NCI-H526 treated with DMSO at 0.1 percent for 48 hours (cell line): ENCODE results near the gene MCMBP.
"Not testable (repeated sequence)": the region's sequence is repeated elsewhere in the genome, so short reads cannot be mapped to it uniquely, and the experiment has no call there.

Experiments
- DNase-seq: peaks from one replicate; lab custom pipeline; 2025; lab: John Stamatoyannopoulos, UW

MCMBP gene

GRCh38 chr10:119829429-119829828 is 43.2 kb downstream of the MCMBP start:
- DNase-seq: no peak

DNA sequence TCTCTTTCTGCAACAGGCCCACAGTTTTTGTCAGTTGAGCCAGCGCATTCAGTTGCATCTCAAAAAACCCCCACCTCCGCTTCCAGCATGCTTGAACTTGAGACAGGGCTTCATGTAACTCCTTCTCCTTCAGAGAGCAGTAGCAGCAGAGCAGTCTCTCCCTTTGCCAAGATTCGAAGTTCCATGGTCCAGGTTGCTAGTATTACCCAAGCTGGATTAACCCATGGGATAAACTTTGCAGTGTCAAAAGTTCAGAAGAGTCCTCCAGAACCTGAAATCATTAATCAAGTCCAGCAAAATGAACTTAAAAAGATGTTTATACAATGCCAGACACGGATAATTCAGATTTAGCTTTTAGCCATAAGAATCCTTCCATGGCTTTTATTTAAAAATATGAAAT is 45.2 kb downstream of the MCMBP start:
- DNase-seq: no peak

GRCh38 chr10:119826771-119827170 is 45.9 kb downstream of the MCMBP start:
- DNase-seq: no peak

DNA sequence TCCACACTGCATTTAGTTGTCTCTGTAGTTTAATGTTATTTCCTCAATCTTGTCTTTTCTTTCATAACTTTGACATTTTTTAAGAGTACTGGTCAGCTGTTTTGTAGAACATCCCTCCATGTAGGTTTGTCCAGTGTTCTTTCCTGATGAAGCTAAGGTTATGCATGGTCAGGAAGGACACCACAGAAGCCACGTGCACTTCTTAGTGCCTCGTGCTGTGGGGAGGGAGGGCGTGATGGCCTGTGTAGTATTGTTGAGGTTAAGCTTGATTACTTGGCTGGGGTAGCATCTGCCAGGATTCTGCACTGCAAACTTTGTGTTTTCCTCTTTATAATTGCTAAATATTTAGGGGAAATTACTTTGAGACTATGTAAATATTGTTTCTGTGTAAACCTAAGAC is 48.3 kb downstream of the MCMBP start:
- DNase-seq: no peak

DNA sequence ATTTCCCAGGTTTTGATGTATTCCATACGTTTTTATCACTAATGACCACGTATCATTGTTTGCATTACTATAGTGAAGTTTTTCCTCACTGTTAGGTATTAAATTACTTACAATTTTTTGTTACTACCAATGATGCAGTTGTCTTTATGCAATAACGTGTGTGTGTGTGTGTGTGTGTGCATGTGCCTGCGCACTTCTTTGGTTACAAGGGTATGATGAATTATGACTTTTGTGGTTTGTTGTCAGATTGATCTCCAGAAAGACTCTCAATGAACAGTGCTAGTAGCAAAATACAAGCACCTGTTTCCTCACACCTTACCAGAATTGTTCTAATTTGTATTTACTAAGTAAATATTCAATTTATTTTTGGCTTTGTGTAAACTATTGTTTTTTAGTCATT is 51.5 kb downstream of the MCMBP start:
- DNase-seq: no peak

DNA sequence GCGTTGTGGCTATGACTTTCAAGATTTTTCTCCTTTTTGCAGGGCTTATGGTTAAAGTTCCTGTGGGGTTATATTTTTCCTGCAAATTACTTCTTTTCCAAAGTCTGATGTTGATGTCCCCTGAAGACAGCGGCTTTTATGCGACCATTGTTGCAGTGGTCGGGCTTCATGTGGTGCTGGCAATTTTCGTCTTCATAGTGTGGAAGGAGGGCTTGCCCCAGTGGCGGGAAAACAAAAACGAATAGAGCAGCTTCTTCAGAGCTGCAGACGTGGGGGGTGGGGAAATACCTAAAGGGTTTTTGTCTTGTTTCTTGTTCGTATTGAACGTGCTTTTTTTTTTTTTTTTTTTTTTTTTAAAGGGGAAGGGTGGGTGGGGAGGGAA is 53.8 kb downstream of the MCMBP start:
- no peak for DNase-seq

- no peak for DNase-seq
Measured at GRCh38 chr10:119817991-119818888, 54.4 kb downstream of the MCMBP start.

GRCh38 chr10:119815671-119816070 is 57.0 kb downstream of the MCMBP start:
- DNase-seq: no peak

DNA sequence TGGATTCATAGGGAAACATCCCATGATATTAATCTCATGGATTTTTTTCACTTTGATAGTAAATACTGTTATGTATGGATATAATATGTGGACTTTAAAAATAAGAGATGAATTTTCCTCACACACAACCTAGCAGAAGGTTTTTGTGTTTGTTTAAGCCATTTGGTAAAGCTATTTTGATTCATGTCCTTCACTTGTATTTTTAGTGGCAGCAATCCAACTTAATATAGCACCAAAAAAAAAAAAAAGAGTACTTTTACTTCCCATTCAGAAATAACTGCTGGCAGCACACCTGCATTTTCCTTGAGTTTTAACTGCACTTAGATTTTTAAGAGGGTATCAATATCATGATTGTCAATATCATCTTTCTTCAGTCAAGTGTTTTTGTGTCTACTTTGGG is 60.0 kb downstream of the MCMBP start:
- DNase-seq: no peak

GRCh38 chr10:119811122-119811521 is 61.5 kb downstream of the MCMBP start:
- no peak for DNase-seq

- DNase-seq: no peak
Measured at GRCh38 chr10:119807960-119808697, 64.5 kb downstream of the MCMBP start.

DNA sequence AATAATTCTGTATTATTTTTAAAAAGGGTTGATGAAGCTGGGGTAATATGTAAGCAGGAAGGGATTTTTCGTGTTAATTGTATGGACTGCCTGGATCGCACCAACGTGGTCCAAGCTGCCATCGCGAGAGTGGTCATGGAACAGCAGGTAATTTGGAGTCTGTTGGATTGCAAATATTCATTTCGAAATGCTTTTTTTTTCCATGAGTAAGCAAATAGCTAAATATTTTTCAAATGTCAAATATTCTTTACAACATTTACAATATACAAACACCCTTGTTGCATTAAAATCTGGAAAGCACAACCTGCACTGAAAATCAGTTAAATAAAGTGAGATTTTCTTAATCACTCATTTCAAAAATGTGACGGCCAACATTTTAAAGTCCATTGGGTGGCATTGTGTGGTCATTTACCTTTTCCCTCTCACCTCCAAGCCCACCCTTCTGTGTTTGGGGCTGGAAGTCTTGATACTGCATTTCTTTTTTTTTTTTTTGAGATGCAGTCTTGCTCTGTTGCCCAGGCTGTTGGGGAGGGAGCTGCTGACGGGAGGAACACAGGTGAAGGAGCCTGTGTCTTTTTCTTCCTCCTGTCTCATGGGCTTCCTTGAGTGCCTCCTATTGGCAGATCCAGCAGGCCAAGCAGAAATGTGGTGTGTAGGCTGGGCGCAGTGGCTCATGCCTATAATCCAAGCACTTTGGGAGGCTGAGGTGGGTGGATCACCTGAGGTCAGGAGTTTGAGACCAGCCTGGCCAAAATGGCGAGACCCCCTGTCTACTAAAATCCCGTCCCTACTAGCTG is 66.1 kb downstream of the MCMBP start:
- no peak for DNase-seq

GRCh38 chr10:119805702-119806230 is 66.9 kb downstream of the MCMBP start:
- no peak for DNase-seq

DNA sequence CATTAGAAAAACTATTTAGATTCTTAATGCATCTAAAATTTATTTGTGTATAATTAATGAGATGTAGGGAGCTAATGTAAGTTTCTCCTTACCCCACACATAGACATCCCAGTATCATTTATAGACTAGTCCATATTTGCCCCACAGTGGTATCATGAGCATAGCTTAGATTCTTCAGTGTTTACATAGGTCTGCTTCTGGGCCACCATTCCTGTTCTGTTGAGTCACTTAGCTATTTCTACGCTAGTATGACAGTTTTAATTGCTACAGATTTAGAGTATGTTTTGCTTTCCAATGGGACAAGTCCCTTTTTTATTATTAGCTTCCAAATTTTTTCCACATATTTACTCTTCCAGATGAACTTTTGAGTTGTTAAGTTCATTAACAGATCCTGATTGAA is 69.4 kb downstream of the MCMBP start:
- DNase-seq: no peak

DNA sequence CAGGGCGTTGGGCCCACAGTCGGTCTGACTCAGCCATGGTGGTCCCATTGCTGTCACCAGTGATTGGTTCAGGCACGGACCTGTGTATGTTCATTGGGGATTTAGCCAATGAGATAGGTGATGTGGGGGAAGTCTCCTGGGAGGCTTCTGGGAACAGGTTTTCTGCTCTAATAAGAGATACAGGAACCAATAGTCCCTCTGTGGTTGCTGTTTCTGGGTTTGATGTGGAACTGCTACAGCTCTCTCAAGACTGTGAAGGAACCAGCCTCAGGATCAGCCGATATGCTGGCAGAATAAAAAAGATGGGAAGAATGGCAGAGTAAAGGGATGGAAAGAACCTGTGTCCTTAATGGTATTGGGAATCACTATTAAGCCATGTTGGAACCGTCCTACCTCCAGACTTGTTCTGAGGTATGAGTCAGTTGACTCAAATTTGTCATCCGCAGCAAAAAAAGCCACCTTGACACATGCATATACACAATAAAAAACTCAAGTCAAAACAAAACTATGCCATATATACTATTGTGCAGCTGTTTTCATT is 70.6 kb downstream of the MCMBP start:
- DNase-seq: no peak

DNA sequence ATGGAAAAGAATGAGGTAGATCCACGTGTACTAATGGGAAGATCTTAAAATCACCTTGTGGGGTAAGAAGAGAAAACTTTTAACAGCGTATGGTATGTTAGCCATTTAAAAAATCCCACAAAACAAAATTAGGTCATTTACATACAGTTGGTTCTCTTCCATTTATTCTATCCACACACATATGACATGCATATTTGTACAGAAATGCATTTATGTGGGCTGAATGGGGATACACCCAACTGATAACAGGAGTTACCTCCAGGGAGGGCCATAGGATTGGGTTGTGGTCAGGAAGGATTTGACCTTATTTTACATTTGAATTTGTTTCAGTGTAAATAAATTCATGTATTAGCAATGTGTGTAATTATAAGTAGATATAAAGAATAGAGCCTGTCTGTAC is 71.5 kb downstream of the MCMBP start:
- DNase-seq: peak; percentile 7

DNA sequence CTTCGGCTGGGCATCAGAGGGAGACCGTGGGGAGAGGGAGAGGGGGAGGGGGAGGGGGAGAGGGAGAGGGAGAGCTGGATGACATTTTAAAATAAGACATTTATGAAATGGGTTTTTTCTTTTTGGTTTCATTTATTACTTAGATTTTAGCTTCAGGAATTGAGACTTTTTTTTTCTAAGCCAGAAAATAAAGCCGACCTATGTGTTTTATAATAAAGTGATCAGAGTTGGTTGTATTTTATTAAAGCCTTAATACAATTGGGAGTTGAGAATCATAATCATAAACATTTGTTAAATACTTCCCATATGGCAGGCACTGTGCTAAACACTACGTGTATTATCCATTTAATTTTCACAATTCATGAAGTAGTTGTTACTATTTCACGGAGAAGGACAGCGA is 76.6 kb downstream of the MCMBP start:
- DNase-seq: no peak

GRCh38 chr10:119795101-119795500 is 77.5 kb downstream of the MCMBP start:
- DNase-seq: not testable (repeated sequence)

DNA sequence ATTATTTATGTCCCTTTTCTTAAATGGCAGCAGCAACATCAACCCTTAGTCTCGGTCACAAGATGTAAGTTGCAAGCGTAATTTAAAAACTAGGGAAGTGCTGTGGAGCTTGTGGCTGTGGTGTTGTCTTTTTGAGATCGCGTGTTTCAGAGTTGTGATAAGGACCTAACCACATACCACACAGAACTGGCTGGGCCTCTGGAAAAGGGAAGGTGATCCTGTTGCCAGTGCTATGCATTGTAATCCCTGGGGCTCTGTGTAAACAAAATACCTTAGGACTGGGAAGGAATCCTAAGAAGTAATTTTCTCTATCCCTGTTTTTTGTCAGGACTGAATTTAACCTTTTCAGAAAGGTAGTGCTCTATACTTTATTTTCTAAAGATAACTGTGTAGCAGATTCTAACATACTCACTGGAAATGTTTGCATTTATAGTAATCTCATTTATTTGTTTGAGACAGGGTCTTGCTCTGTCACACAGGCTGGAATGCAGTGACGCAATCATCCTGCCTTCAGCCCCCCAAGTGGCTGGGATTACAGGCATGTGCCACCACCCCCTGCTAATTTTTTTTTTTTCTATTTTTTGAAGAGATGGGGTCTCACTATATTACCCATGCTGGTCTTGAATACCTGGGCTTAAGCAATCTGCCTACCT is 86.4 kb downstream of the MCMBP start:
- DNase-seq: peak; percentile 57

DNA sequence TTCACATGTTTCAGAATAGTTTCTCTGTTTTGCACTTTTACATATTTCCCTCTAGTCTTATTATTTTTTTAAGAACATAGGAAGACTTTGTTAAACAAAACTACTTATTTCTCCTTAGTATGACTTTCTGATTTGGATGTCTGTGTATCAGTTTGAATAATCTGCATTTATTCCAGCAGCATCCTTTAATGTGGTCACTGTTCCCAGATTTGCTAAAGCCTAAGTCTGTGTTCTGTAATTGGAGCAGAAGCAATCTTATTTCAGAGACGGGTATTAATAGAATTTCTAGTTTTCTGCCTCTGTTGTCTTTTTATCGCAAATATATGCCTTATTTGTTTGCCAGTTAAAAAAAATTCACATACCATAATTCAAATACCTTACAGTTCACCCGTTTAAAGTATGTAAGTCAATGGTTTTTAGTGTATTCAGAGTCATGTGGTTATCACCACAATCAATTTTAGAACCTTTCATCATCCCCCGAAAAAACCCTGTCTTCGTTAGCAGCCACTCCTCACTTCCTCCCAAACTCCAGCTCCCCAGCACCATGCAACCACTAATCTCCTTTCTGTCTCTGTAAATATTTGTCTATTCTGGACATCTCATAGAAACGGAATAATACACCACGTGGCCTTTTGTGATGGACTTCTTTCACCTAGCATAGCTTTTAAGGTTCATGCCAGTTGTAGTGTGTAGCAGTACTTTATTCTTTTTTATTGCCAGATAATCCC is 88.1 kb downstream of the MCMBP start:
- DNase-seq: no peak

- no peak for DNase-seq
Measured at GRCh38 chr10:119783665-119784027, 89.0 kb downstream of the MCMBP start.
